ENCODE data around the gene GRK3. TPM values are rescaled to one million over a fixed set of nuclear protein-coding genes. Genes with fewer than 3 reads are reported as not detected.
A peak's percentile ranks its signal among the peaks of the same experiment; 100 is the strongest.

GRK3 gene
- total RNA-seq, 1 experiment from 2014 or later: 2.0 TPM

GRCh38 chr22:25758316-25758715, 193.8 kb downstream of the GRK3 start:
- H3K4me3 ChIP-seq (ENCODE audit: low read depth, low read length, poor library complexity, severe bottlenecking): no peak overlapping the region
- DNase-seq (ENCODE audit: low spot score): no peak
- CTCF ChIA-PET: no interaction called here
- no peaks in the 10 kb centered on the region for H3K4me1 ChIP-seq (ENCODE audit: insufficient read depth, low read length, poor library complexity, severe bottlenecking)
- intact Hi-C loops (cut with micrococcal nuclease; ENCODE audit: unreplicated experiment): no loop called here
- TF ChIP-seq CTCF (conservative IDR thresholded peaks at IDR 0.05; ENCODE audit: low read depth, low read length) (no peak), EZH2 (IDR thresholded peaks at IDR 0.05; ENCODE audit: borderline replicate concordance, low read depth, low read length, poor library complexity, severe bottlenecking) (no peak)
- BruUV-seq (replicated peaks): no TSS peak
- no peaks in the 10 kb centered on the region for H3K27me3 ChIP-seq (replicated peaks; ENCODE audit: insufficient read depth, low read depth, low read length, poor library complexity)
- H3K36me3 ChIP-seq (ENCODE audit: insufficient read depth, low read length, poor library complexity, severe bottlenecking): no peaks in the 10 kb centered on the region
- no peaks in the 10 kb centered on the region for H3K9me3 ChIP-seq (ENCODE audit: low read depth, low read length, poor library complexity, severe bottlenecking)
- POLR2A ChIA-PET (ENCODE audit: low non-redundant PET): no interaction called here
- no peak overlapping the region for H3K27ac ChIP-seq (ENCODE audit: low read depth, low read length, poor library complexity, severe bottlenecking)

- no peaks in the 10 kb centered on the region for H3K9me3 ChIP-seq (ENCODE audit: low read depth, low read length, poor library complexity, severe bottlenecking)
- H3K27ac ChIP-seq (ENCODE audit: low read depth, low read length, poor library complexity, severe bottlenecking): no peak overlapping the region
- H3K27me3 ChIP-seq (replicated peaks; ENCODE audit: insufficient read depth, low read depth, low read length, poor library complexity): no peaks in the 10 kb centered on the region
- no TSS peak for BruUV-seq (replicated peaks)
- ChIA-PET POLR2A (ENCODE audit: low non-redundant PET) (no interaction called here), CTCF (no interaction called here)
- no peaks in the 10 kb centered on the region for H3K4me1 ChIP-seq (ENCODE audit: insufficient read depth, low read length, poor library complexity, severe bottlenecking)
- H3K36me3 ChIP-seq (ENCODE audit: insufficient read depth, low read length, poor library complexity, severe bottlenecking): no peaks in the 10 kb centered on the region
- peak; percentile 22 for DNase-seq (ENCODE audit: low spot score)
- TF ChIP-seq CTCF (conservative IDR thresholded peaks at IDR 0.05; ENCODE audit: low read depth, low read length) (no peak), EZH2 (IDR thresholded peaks at IDR 0.05; ENCODE audit: borderline replicate concordance, low read depth, low read length, poor library complexity, severe bottlenecking) (no peak)
- H3K4me3 ChIP-seq (ENCODE audit: low read depth, low read length, poor library complexity, severe bottlenecking): no peak overlapping the region
- intact Hi-C loops (cut with micrococcal nuclease; ENCODE audit: unreplicated experiment): no loop called here
These were observed 195.4 kb downstream of the GRK3 start for GRCh38 chr22:25759825-25760231.

GRCh38 chr22:25760294-25760693, 195.8 kb downstream of the GRK3 start:
- intact Hi-C loops (cut with micrococcal nuclease; ENCODE audit: unreplicated experiment): no loop called here
- Histone ChIP-seq H3K36me3 (ENCODE audit: insufficient read depth, low read length, poor library complexity, severe bottlenecking) (no peaks in the 10 kb centered on the region), H3K4me1 (ENCODE audit: insufficient read depth, low read length, poor library complexity, severe bottlenecking) (no peaks in the 10 kb centered on the region), H3K27ac (ENCODE audit: low read depth, low read length, poor library complexity, severe bottlenecking) (no peak overlapping the region), H3K4me3 (ENCODE audit: low read depth, low read length, poor library complexity, severe bottlenecking) (no peak overlapping the region), H3K27me3 (replicated peaks; ENCODE audit: insufficient read depth, low read depth, low read length, poor library complexity) (no peaks in the 10 kb centered on the region), H3K9me3 (ENCODE audit: low read depth, low read length, poor library complexity, severe bottlenecking) (no peaks in the 10 kb centered on the region)
- POLR2A ChIA-PET (ENCODE audit: low non-redundant PET): no interaction called here
- TF ChIP-seq EZH2 (IDR thresholded peaks at IDR 0.05; ENCODE audit: borderline replicate concordance, low read depth, low read length, poor library complexity, severe bottlenecking) (no peak), CTCF (conservative IDR thresholded peaks at IDR 0.05; ENCODE audit: low read depth, low read length) (no peak)
- no peak for DNase-seq (ENCODE audit: low spot score)
- CTCF ChIA-PET: no interaction called here
- no TSS peak for BruUV-seq (replicated peaks)

Measured in A673 (cell line).